Choroid plexus epithelial cell (primary cell): ENCODE data around the gene SGCD.

Source experiments
- DNase-seq: peaks from one replicate; pipeline ENCODE4 v3.0.0-alpha.2; 2010; ENCODE audit warnings: low read depth
- H3K4me3 ChIP-seq: 2 replicates; pipeline ENCODE4 v1.5.1; 2011; ENCODE audit warnings: low read depth, mild to moderate bottlenecking, control low read depth, low read length, moderate library complexity
- TF ChIP-seq, protein P1 (sequence below): conservative IDR thresholded peaks from 2 replicates; pipeline ENCODE4 v1.5.1; 2011; ENCODE audit warnings: low read depth, mild to moderate bottlenecking, control low read depth, inconsistent platforms, low read length, moderate library complexity

The SGCD gene

GRCh38 chr5:156446526-156446925, 119.6 kb downstream of the SGCD start:
- TF ChIP-seq, protein P1, sequence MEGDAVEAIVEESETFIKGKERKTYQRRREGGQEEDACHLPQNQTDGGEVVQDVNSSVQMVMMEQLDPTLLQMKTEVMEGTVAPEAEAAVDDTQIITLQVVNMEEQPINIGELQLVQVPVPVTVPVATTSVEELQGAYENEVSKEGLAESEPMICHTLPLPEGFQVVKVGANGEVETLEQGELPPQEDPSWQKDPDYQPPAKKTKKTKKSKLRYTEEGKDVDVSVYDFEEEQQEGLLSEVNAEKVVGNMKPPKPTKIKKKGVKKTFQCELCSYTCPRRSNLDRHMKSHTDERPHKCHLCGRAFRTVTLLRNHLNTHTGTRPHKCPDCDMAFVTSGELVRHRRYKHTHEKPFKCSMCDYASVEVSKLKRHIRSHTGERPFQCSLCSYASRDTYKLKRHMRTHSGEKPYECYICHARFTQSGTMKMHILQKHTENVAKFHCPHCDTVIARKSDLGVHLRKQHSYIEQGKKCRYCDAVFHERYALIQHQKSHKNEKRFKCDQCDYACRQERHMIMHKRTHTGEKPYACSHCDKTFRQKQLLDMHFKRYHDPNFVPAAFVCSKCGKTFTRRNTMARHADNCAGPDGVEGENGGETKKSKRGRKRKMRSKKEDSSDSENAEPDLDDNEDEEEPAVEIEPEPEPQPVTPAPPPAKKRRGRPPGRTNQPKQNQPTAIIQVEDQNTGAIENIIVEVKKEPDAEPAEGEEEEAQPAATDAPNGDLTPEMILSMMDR, result no peak
- DNase-seq, result no peak
- no peak overlapping the region for H3K4me3 ChIP-seq

- no peak overlapping the region for H3K4me3 ChIP-seq
- TF ChIP-seq, protein P1, result no peak
- no peak for DNase-seq
These were observed 123.8 kb downstream of the SGCD start for GRCh38 chr5:156450778-156451177.

DNA sequence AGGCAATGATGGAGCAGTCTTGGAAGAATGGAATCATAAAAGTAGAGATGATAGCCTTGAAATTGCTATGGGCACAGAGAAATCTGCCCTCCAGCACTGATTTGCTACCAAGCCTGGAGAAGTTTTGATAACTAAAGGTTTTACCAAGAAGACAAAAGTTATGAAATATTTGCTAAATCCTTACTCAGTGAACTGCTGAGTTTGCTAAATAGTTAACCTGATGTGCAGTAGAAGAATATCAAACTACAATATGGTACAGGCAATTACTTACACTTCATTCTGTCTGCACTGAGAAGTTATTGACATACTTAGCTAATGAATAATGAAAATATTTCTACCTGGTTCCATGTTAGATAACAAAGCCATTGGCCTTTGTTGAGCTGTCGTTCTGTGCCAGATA, 124.5 kb downstream of the SGCD start:
- no peak overlapping the region for H3K4me3 ChIP-seq
- no peak for DNase-seq
- TF ChIP-seq, protein P1, result no peak

DNA sequence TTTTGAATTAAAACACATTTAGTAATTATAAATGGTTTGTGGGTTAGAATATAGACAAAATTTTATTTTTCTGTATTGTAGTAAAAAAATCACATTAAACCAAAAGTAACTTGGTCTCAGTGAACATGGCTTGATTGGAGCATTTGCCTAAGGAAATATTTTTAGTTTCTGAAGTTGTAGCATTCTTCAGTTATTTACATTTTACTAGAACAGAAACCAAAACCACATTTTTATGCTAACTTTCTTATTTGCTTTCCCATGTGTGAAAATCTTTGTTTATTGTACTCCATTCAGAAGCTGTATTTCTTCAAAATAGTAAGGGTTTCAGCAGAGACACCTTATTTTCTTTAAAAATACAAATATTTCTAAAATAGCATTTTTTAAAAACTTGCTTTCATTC, 129.9 kb downstream of the SGCD start:
- TF ChIP-seq, protein P1, result no peak
- H3K4me3 ChIP-seq, result no peak overlapping the region
- DNase-seq, result no peak

GRCh38 chr5:156459812-156460385, 132.9 kb downstream of the SGCD start:
- TF ChIP-seq, protein P1, result no peak
- no peak overlapping the region for H3K4me3 ChIP-seq
- no peak for DNase-seq

DNA sequence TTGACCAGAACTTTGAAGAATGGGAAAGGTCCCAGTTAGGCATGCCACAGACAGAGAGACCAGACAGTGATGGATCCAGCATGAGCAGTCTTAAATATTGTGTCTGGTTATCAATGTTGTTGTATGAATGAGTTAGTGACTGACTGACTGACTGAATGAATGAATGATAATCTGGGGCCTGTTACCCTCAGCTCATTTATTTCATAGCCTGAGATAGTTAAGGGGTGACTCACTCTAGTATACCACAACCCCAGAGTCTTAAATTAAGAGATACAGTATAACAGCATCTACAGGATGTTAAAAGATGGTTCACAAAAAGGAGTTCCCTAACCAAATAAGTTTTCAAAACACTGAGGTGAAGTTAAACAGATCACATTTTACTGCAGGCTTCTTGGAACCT, 133.5 kb downstream of the SGCD start:
- DNase-seq, result no peak
- TF ChIP-seq, protein P1, result no peak

DNA sequence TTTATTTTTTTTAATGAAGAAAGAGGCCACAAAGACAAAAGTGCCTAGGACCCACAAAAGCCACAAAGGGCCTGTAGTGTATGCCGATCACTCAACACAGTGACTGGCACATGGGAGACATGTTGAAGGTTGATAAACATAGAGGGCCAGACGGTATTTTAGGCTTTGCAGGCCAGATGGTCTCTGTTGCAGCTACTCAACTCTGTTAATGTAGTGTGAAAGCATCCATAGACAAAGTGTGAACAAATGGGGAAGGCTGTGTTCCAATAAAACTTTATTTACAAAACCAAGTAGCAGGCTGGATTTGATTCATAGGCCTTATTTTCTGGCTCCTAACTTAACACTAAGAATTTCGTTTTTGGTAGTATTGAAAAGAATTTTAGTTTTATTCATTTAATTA, 139.9 kb downstream of the SGCD start:
- TF ChIP-seq, protein P1, result no peak
- DNase-seq, result no peak
- H3K4me3 ChIP-seq, result no peak overlapping the region

More for the DNA sequence above, 133.5 kb downstream of the SGCD start:
- H3K4me3 ChIP-seq, result no peak overlapping the region
